ENCODE results near the gene AKAP6.

Gene AKAP6

DNA sequence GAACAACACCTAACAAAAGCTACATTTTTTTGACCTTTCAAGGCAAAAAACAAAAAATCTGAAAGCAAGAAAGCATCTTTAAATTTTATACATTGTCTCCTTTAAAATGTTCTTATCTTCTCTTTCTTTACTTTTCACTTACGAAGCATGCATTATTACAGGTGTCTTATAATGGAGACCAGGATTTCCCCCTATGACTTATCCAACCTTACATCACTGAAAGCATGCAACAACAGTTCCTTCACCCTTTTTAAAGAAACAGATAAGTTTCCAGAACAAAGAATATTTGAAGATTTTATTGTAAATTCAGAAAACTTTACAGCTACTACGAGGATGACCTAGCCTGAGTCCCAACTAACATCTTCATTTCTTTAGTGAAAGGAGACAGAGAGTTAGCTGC is 277.2 kb downstream of the AKAP6 start:
- Histone ChIP-seq H3K27ac (no peak overlapping the region), H3K4me3 (ENCODE audit: low read depth, low read length) (no peak overlapping the region), H3K27me3 (replicated peaks) (no peaks in the 10 kb centered on the region), H3K36me3 (replicated peaks) (no peaks in the 10 kb centered on the region)
- peak; percentile 25 for DNase-seq
- in situ Hi-C loops (cut with HindIII; ENCODE audit: low pct_ligation_motif_present, low sequenced_read_pairs): no loop called here
- TF ChIP-seq, protein P1, sequence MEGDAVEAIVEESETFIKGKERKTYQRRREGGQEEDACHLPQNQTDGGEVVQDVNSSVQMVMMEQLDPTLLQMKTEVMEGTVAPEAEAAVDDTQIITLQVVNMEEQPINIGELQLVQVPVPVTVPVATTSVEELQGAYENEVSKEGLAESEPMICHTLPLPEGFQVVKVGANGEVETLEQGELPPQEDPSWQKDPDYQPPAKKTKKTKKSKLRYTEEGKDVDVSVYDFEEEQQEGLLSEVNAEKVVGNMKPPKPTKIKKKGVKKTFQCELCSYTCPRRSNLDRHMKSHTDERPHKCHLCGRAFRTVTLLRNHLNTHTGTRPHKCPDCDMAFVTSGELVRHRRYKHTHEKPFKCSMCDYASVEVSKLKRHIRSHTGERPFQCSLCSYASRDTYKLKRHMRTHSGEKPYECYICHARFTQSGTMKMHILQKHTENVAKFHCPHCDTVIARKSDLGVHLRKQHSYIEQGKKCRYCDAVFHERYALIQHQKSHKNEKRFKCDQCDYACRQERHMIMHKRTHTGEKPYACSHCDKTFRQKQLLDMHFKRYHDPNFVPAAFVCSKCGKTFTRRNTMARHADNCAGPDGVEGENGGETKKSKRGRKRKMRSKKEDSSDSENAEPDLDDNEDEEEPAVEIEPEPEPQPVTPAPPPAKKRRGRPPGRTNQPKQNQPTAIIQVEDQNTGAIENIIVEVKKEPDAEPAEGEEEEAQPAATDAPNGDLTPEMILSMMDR (IDR thresholded peaks at IDR 0.05; ENCODE audit: low read depth, low read length, missing control alignments): no peak

DNA sequence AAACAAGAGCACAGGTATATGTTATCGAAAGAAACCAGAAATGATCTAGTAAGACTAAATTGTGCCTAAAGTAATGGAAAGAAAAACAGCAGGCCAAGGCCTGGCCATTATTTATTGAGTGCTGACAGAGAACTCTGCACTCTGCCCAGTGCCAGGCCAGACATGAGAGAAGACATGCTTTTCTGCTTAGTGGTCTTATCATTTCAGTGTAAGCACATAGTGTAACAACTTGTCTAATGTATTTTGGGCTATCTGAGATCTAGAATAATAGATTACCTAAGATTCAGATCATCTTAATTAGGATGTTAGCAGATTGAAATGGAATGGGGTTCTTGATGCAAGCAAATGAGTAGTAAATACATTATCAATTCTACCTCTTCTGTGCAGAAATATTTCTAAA is 278.3 kb downstream of the AKAP6 start:
- DNase-seq: no peak
- Histone ChIP-seq H3K4me3 (ENCODE audit: low read depth, low read length) (no peak overlapping the region), H3K27ac (no peak overlapping the region), H3K36me3 (replicated peaks) (no peaks in the 10 kb centered on the region), H3K27me3 (replicated peaks) (no peaks in the 10 kb centered on the region)
- TF ChIP-seq, protein P1 (IDR thresholded peaks at IDR 0.05; ENCODE audit: low read depth, low read length, missing control alignments): no peak
- in situ Hi-C loops (cut with HindIII; ENCODE audit: low pct_ligation_motif_present, low sequenced_read_pairs): no loop called here

DNA sequence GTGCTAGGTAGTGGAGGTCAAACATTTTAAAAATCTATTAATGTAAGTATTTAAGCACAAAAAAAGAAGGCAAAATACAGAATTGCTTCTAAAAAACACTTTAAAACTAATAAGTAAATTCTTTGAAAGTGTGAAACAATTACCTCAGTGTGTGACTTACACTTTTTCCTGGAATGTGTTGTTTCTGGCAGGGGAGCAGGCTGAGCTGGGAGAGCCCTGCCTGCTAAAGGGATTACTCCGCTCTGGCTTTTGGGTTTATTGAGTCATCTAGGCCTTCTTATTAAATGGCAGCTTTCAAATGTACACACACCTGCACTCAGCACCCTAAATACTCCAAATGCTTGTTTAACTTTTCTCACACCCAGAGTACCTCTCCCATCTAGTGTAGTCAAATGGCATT is 279.8 kb downstream of the AKAP6 start:
- TF ChIP-seq, protein P1 (IDR thresholded peaks at IDR 0.05; ENCODE audit: low read depth, low read length, missing control alignments): no peak
- H3K27ac ChIP-seq: no peak overlapping the region
- no peaks in the 10 kb centered on the region for H3K27me3 ChIP-seq (replicated peaks)
- H3K36me3 ChIP-seq (replicated peaks): no peaks in the 10 kb centered on the region
- peak; percentile 50 for DNase-seq
- in situ Hi-C loops (cut with HindIII; ENCODE audit: low pct_ligation_motif_present, low sequenced_read_pairs): no loop called here
- H3K4me3 ChIP-seq (ENCODE audit: low read depth, low read length): no peak overlapping the region

DNA sequence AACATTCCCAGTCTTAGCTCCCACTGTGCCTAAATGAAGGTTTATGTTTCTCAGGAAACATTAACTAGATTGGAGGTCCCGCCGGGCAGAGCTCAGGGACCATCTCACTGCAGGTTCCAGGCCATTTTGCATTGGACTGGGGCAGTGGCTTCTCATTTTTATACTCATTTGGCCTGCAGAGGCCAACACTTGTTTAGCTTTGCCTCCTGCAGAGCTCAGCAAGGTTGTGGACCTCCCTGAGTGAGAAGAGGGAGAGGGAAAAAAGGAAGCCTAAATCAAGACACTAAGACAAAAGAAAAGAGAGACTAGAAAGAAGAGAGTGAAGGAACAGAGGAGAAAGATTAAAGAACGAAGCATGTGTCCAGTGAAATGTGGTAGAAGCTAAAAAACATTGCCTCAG is 280.3 kb downstream of the AKAP6 start:
- TF ChIP-seq, protein P1 (IDR thresholded peaks at IDR 0.05; ENCODE audit: low read depth, low read length, missing control alignments): no peak
- in situ Hi-C loops (cut with HindIII; ENCODE audit: low pct_ligation_motif_present, low sequenced_read_pairs): no loop called here
- no peak overlapping the region for H3K27ac ChIP-seq

DNA sequence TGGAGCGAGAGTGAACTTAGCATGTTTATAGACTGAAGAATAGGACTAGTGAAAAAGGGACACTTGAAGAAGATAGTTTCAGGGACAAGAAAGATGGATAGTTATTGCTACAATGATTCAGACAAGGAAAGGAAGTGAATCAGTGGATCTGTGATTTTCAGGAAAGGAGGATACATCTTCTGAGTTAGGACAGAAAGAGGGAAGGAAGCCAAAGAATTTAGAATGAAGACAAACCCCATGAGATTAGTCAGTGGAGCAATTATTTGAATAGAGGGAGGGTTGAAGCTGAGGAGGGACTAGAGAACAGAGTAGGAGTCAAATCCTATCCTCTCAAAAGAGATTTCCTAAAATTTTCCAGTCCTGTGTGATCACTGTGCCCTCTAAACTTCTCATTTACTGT is 282.7 kb downstream of the AKAP6 start:
- DNase-seq: no peak
- TF ChIP-seq, protein P1 (IDR thresholded peaks at IDR 0.05; ENCODE audit: low read depth, low read length, missing control alignments): no peak
- no peak overlapping the region for H3K27ac ChIP-seq
- H3K36me3 ChIP-seq (replicated peaks): no peaks in the 10 kb centered on the region
- in situ Hi-C loops (cut with HindIII; ENCODE audit: low pct_ligation_motif_present, low sequenced_read_pairs): no loop called here
- H3K27me3 ChIP-seq (replicated peaks): no peaks in the 10 kb centered on the region
- no peak overlapping the region for H3K4me3 ChIP-seq (ENCODE audit: low read depth, low read length)

More for the DNA sequence above, 280.3 kb downstream of the AKAP6 start:
- Histone ChIP-seq H3K36me3 (replicated peaks) (no peaks in the 10 kb centered on the region), H3K27me3 (replicated peaks) (no peaks in the 10 kb centered on the region), H3K4me3 (ENCODE audit: low read depth, low read length) (no peak overlapping the region)
- DNase-seq: no peak

DNA sequence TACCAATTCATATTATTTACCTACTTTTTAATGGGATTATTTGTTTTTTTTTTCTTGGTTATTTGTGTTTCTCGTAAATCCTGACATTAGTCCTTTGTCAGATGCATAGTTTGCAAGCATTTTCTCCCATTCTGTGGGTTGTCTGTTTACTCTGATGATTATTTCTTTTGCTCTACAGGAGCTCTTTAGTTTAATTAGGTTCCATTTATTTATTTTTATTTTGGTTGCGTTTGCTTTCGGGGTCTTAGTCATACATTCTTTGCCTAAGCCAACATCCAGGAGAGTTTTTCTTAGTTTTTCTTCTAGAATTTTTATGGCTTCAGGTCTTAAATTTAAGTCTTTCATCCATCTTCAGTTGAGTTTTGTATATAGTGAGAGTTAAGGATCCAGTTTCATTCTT is 289.9 kb downstream of the AKAP6 start:
- Histone ChIP-seq H3K36me3 (replicated peaks) (no peaks in the 10 kb centered on the region), H3K27me3 (replicated peaks) (no peaks in the 10 kb centered on the region), H3K27ac (no peak overlapping the region), H3K4me3 (ENCODE audit: low read depth, low read length) (no peak overlapping the region)
- in situ Hi-C loops (cut with HindIII; ENCODE audit: low pct_ligation_motif_present, low sequenced_read_pairs): no loop called here
- DNase-seq: no peak
- TF ChIP-seq, protein P1 (IDR thresholded peaks at IDR 0.05; ENCODE audit: low read depth, low read length, missing control alignments): no peak
